Nephron progenitor cell (in vitro differentiated cells): Measurements from ENCODE around the gene PRKG1.
"Not testable (repeated sequence)": the region's sequence is repeated elsewhere in the genome, so short reads cannot be mapped to it uniquely, and the experiment has no call there.

Experiments
- DNase-seq: peaks from one replicate; pipeline ENCODE4 v3.0.0; 2021
- H3K27ac Mint-ChIP-seq: 2 replicates; pipeline ENCODE4 v1.8.0; 2021; ENCODE audit warnings: mild to moderate bottlenecking, moderate library complexity, mixed read lengths
- H3K27me3 Mint-ChIP-seq: 2 replicates; pipeline ENCODE4 v1.8.0; 2021; ENCODE audit warnings: mild to moderate bottlenecking, low read depth, mixed read lengths; ENCODE audit not compliant: poor library complexity
- H3K36me3 Mint-ChIP-seq: 2 replicates; pipeline ENCODE4 v1.8.0; 2021; ENCODE audit warnings: low read depth, mixed read lengths
- H3K4me1 Mint-ChIP-seq: 2 replicates; pipeline ENCODE4 v1.8.0; 2021; ENCODE audit warnings: mixed read lengths
- H3K4me3 Mint-ChIP-seq: 2 replicates; pipeline ENCODE4 v1.8.0; 2021; ENCODE audit warnings: mild to moderate bottlenecking, moderate library complexity, mixed read lengths
- H3K9me3 Mint-ChIP-seq: 2 replicates; pipeline ENCODE4 v1.8.0; 2021; ENCODE audit warnings: mild to moderate bottlenecking, moderate library complexity, mixed read lengths
- CTCF ChIP-seq: fragments of 200-600 bp; sonication (generic); IDR thresholded peaks from 2 replicates; pipeline ENCODE4 v1.5.0; 2021; ENCODE audit warnings: antibody characterized with exemption

PRKG1 gene

GRCh38 chr10:51158832-51159231 is 84.5 kb downstream of the PRKG1 start:
- TF ChIP-seq CTCF = no peak
- Mint-ChIP-seq H3K9me3 (peaks cover 14% of the 10 kb centered on the region), H3K27me3 (no peaks in the 10 kb centered on the region), H3K4me3 (no peak overlapping the region), H3K4me1 (peaks cover 8% of the 10 kb centered on the region), H3K27ac (no peak overlapping the region), H3K36me3 (peaks cover 14% of the 10 kb centered on the region)
- no peak for DNase-seq

- no peak overlapping the region for H3K4me3 Mint-ChIP-seq
- H3K27ac Mint-ChIP-seq = no peak overlapping the region
- no peak for TF ChIP-seq CTCF
- H3K27me3 Mint-ChIP-seq = no peaks in the 10 kb centered on the region
- peaks cover 8% of the 10 kb centered on the region for H3K4me1 Mint-ChIP-seq
- H3K36me3 Mint-ChIP-seq = peaks cover 14% of the 10 kb centered on the region
- DNase-seq = no peak
- H3K9me3 Mint-ChIP-seq = peaks cover 17% of the 10 kb centered on the region
These were observed 85.6 kb downstream of the PRKG1 start for GRCh38 chr10:51159841-51160240.

- peak; percentile 23 for DNase-seq
- H3K4me1 Mint-ChIP-seq = peaks cover 8% of the 10 kb centered on the region
- peaks cover 19% of the 10 kb centered on the region for H3K9me3 Mint-ChIP-seq
- H3K36me3 Mint-ChIP-seq = peaks cover 19% of the 10 kb centered on the region
- no peak for TF ChIP-seq CTCF
- no peak overlapping the region for H3K27ac Mint-ChIP-seq
- H3K27me3 Mint-ChIP-seq = no peaks in the 10 kb centered on the region
- no peak overlapping the region for H3K4me3 Mint-ChIP-seq
These were observed 87.7 kb downstream of the PRKG1 start for GRCh38 chr10:51162002-51162401.

GRCh38 chr10:51163380-51164049 is 89.2 kb downstream of the PRKG1 start:
- not testable (repeated sequence) for DNase-seq, H3K27ac Mint-ChIP-seq, H3K27me3 Mint-ChIP-seq, H3K4me1 Mint-ChIP-seq, H3K4me3 Mint-ChIP-seq
- peaks cover 19% of the 10 kb centered on the region for H3K36me3 Mint-ChIP-seq
- peaks cover 19% of the 10 kb centered on the region for H3K9me3 Mint-ChIP-seq

- H3K27me3 Mint-ChIP-seq = no peaks in the 10 kb centered on the region
- H3K36me3 Mint-ChIP-seq = peaks cover 9% of the 10 kb centered on the region
- no peak overlapping the region for H3K4me3 Mint-ChIP-seq
- peaks cover 11% of the 10 kb centered on the region for H3K4me1 Mint-ChIP-seq
- H3K27ac Mint-ChIP-seq = no peak overlapping the region
- H3K9me3 Mint-ChIP-seq = peaks cover 8% of the 10 kb centered on the region
- no peak for TF ChIP-seq CTCF
- no peak for DNase-seq
These were observed 94.0 kb downstream of the PRKG1 start for GRCh38 chr10:51168086-51168815.

- Mint-ChIP-seq H3K36me3 (peaks cover 5% of the 10 kb centered on the region), H3K4me1 (peaks cover 11% of the 10 kb centered on the region), H3K4me3 (no peak overlapping the region), H3K27ac (no peak overlapping the region), H3K27me3 (no peaks in the 10 kb centered on the region), H3K9me3 (peaks cover 5% of the 10 kb centered on the region)
- no peak for TF ChIP-seq CTCF
- no peak for DNase-seq
These were observed 94.8 kb downstream of the PRKG1 start for GRCh38 chr10:51169111-51169510.
